Heart left ventricle (tissue), 16 donors: ENCODE results near the gene DHX29. TPM values are rescaled to one million over a fixed set of nuclear protein-coding genes. Genes with fewer than 3 reads are reported as not detected.

Experiments
- ATAC-seq, 4 donors: fragments of 200-7000 bp; cut with Tn5 transposase; one replicate each; pipeline ENCODE4 v1.9.1; 2020 to 2022; ENCODE audit warnings: moderate library complexity in 4 of 4, mild to moderate bottlenecking in 3 of 4, moderate number of reproducible peaks in 1 of 4
- DNase-seq, 5 donors: peaks; one replicate each; pipeline ENCODE4 v3.0.0-alpha.2; 2020
- H3K27ac ChIP-seq, 12 donors: fragments of 200-600 bp; sonication (generic) in 4 of 12; one replicate each; pipeline versions ENCODE4 v1.5.0 to v1.8.0; 2016 to 2022; ENCODE audit warnings: mild to moderate bottlenecking in 2 of 12
- H3K27me3 ChIP-seq, 9 donors: fragments of 200-600 bp; sonication (generic) in 2 of 9; one replicate each; pipeline versions ENCODE4 v1.5.1 to v1.8.0; 2016 to 2022; ENCODE audit warnings: mild to moderate bottlenecking in 3 of 9
- H3K36me3 ChIP-seq, 9 donors: fragments of 200-600 bp; sonication (generic) in 2 of 9; one replicate each; pipeline versions ENCODE4 v1.5.0 to v1.8.0; 2018 to 2022; ENCODE audit warnings: mild to moderate bottlenecking in 2 of 9
- H3K4me1 ChIP-seq, 12 donors: fragments of 200-600 bp; sonication (generic) in 4 of 12; one replicate each; pipeline versions ENCODE4 v1.5.0 to v1.8.0; 2016 to 2022; ENCODE audit warnings: mild to moderate bottlenecking in 3 of 12
- H3K4me3 ChIP-seq, 12 donors: fragments of 200-600 bp; sonication (generic) in 4 of 12; one replicate each; pipeline versions ENCODE4 v1.5.0 to v1.8.0; 2017 to 2022; ENCODE audit warnings: mild to moderate bottlenecking in 9 of 12, moderate library complexity in 4 of 12
- H3K9me3 ChIP-seq, 12 donors: fragments of 200-600 bp; sonication (generic) in 4 of 12; one replicate each; pipeline versions ENCODE4 v1.5.0 to v1.8.0; 2016 to 2022; ENCODE audit warnings: mild to moderate bottlenecking in 1 of 12
- POLR2A ChIP-seq, 2 donors: fragments of 450-650 bp; IDR thresholded peaks; one replicate each; pipeline ENCODE4 v1.6.1; 2017; ENCODE audit warnings: antibody characterized with exemption in 2 of 2, mild to moderate bottlenecking in 2 of 2, moderate library complexity in 2 of 2
- WGBS, 4 donors: extraction: QIAGEN DNeasy Blood & Tissue Kit in 2 of 4; methylation state at CpG; one replicate each; pipeline versions ENCODE4 v1.1.5 to v1.1.7; 2013 to 2018; 5-methylcytosine and 5-hydroxymethylcytosine counted together
- intact Hi-C, 10 donors: fragments of 100-400 bp; cut with DNase I; formaldehyde crosslinking; loops; one replicate each; pipeline versions ENCODE4 v1.11.1 to v1.14.2; 2022
- polyA plus RNA-seq, 2 donors: library from polyadenylated mRNA; stranded (reverse); fragments of 200-250 nt; gene quantifications; one replicate each; pipeline ENCODE4 v1.2.3, GENCODE V29; 2013
- total RNA-seq, 9 donors: library from RNA; depleted of rRNA in 2 of 9; stranded (reverse); fragments of >200 nt in 2 of 9; fragmentation: NEBNext Ultra II Directional in 3 of 9; extraction: Animal tissue kit (Norgen Biotek cat#: 25700) in 3 of 9; gene quantifications; one replicate each; pipeline versions ENCODE4 v1.1.0 to v1.2.4, GENCODE V29; 2016 to 2023
- TF ChIP-seq, protein P1 (sequence below), 12 donors: fragments of 200-600 bp; sonication (generic) in 4 of 12; IDR thresholded peaks; one replicate each; pipeline versions ENCODE4 v1.5.0 to v1.8.0; 2018 to 2022; ENCODE audit warnings: antibody characterized with exemption in 12 of 12, mild to moderate bottlenecking in 5 of 12
- donor health status: ischemic (EF 13 %, LVEDD 7.1; RV severe dilation, severe dysfunction).
- donor health status: healthy with polysubstance abuse.
- donor health status: DM: no; HTN: yes; CAD: no.
- donor health status: DM: no; HTN: no; CAD: no.
- donor health status: ischemic (EF 25% LVEDD 6.9; RV normal size, moderate dysfunction).
- donor health status: ischemic (EF 25% LVEDD 5.7; RV mildly dilated, moderate dysfunction).
- donor health status: healthy.
- donor health status: DM: yes; HTN: yes; CAD: no.
- donor health status: ischemic (EF 35%, LVEDD 5.7; RV mildly dilated, moderate dysfunction).
- donor health status: nonischemic (EF 11% LVEDD 7.7; RV severe dilation, severe dysfunction).
- donor health status: DM: yes; HTN: yes; CAD: no.
- donor health status: PGD.
- donor health status: ischemic (EF 29% LVEDD 5.4; RV normal size, mild dysfunction).
- donor health status: nonischemic (EF 23%, LVEDD 6.1; RV moderate dilation, normal function).

DHX29 gene
- total and polyA plus RNA-seq, 11 donors = 5.1 to 26.8 (median 22.1) TPM

DNA sequence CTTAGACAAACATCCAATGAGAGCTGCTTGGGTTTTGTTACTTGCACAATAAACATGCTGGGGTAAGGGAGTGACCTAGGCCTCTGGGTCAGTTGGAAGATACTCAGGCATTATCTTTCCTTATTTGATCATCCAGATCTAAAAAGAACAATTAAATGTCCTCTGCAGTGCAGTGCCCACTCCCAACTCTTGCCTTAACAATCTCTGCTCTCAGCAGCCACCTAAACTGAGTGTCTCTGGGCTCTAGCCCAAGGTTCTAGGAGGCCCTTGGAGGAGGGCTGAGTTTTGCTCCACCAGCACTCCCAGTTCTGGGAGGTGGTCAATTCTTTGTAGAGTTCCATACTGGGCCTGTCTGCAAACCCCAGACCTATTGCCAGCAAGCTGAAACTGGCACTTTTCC is 82.1 kb downstream of the DHX29 start:
- no peak for TF ChIP-seq POLR2A (IDR thresholded peaks at IDR 0.05)
- intact Hi-C loops = loop anchor here in 2 of 10 donors (5.0 to 10.0 kb wide), 2 partner anchors 48 to 51 kb away; partner anchors contain the start of gene CDC20B (in 1 of the 2)
- Histone ChIP-seq H3K27ac (no peak overlapping the region), H3K36me3 (no peaks in the 10 kb centered on the region), H3K27me3 (peaks cover 73 to 100% (median 100%) of the 10 kb centered on the region in 9 donors), H3K9me3 (no peaks in the 10 kb centered on the region), H3K4me3 (no peak overlapping the region), H3K4me1 (peaks cover 0 to 39% (median 17%) of the 10 kb centered on the region in 12 donors)
- ATAC-seq = no peak
- no peak for DNase-seq

DNA sequence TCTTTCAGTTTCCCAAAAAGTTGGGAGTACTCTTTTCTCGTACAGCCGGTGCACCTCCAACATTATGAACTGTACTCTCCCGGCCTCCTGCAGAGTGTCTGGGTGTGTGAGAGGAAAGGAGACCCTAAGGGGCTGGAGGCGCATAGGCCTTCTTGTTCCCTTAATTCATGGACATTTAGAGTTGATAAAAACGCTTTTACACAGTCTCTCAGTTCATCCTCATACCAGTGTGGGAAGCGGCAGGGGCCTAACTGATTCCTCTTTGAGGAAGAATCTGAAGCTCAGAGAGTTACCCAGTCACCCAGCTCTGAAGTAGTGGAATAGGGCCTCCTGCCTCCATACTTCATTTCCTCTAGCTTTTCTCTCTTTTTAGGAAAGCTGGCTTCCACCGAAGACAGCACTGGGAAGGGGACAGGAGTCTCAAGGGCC is 83.7 kb downstream of the DHX29 start:
- Histone ChIP-seq H3K4me3 (peak overlapping the region in 1 of 12 donors; percentile 36), H3K4me1 (peaks cover 0 to 43% (median 19%) of the 10 kb centered on the region in 12 donors), H3K9me3 (no peaks in the 10 kb centered on the region), H3K36me3 (no peaks in the 10 kb centered on the region), H3K27me3 (peaks cover 66 to 100% (median 99%) of the 10 kb centered on the region in 9 donors), H3K27ac (no peak overlapping the region)
- WGBS, 4 donors = 50 to 61% (median 59%) methylated on average over 7 of the region's 7 CpGs
- ATAC-seq (no peak), DNase-seq (no peak)
- TF ChIP-seq, protein P1, sequence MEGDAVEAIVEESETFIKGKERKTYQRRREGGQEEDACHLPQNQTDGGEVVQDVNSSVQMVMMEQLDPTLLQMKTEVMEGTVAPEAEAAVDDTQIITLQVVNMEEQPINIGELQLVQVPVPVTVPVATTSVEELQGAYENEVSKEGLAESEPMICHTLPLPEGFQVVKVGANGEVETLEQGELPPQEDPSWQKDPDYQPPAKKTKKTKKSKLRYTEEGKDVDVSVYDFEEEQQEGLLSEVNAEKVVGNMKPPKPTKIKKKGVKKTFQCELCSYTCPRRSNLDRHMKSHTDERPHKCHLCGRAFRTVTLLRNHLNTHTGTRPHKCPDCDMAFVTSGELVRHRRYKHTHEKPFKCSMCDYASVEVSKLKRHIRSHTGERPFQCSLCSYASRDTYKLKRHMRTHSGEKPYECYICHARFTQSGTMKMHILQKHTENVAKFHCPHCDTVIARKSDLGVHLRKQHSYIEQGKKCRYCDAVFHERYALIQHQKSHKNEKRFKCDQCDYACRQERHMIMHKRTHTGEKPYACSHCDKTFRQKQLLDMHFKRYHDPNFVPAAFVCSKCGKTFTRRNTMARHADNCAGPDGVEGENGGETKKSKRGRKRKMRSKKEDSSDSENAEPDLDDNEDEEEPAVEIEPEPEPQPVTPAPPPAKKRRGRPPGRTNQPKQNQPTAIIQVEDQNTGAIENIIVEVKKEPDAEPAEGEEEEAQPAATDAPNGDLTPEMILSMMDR (IDR thresholded peaks at IDR 0.05) = no peak
- intact Hi-C loops = loop anchor here in 1 of 10 donors (10.0 kb wide), 1 partner anchor 49 kb away; the partner anchor contains the start of gene CDC20B

DNA sequence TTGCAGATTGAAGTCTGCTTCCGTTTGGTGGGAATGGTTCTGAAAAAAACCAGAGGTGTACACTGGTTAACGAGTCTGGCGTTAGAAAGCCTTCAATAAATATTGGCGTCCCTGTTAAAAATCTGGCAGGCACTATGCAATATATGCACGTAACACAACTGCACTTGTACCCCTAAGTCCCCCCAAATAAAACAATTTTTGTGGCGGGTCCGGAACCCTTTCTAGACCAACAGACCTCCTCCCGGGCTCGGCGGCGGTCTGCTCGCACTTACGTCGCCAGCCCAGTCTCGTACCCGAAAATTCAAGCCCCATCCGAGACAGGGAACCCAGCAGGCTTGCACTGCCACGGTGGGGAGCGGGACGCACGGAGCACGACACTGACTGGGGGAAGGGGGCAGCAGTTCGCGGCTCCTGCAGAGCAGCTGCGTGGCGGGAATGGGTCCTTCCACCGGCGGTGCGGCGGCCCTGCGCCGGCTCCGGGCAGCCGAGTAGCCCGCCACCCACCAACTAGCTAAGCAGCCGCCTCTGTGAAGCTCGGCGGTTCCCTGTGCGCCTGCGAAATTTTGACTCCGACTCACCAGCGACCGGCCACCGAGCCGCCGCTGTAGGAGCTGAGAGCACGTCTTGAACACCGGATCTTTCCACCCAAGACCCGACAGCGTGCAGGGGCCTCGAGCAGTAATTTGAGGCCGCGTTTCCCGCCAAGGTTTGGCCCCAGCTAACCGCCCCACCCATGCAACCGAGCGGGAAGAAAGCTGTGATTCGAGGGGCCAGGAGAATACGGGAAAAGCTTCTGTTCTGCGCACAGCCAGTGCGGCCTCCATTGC is 84.3 kb downstream of the DHX29 start:
- peaks cover 65 to 100% (median 98%) of the 10 kb centered on the region in 9 donors for H3K27me3 ChIP-seq
- peaks cover 0 to 43% (median 19%) of the 10 kb centered on the region in 12 donors for H3K4me1 ChIP-seq
- H3K4me3 ChIP-seq = peak overlapping the region in 1 of 12 donors; percentile 36
- no peak for TF ChIP-seq POLR2A (IDR thresholded peaks at IDR 0.05)
- TF ChIP-seq, protein P1 (IDR thresholded peaks at IDR 0.05) = no peak
- WGBS, 4 donors = 8 to 16% (median 12%) methylated on average over 38 to 61 of the region's 61 CpGs
- no peaks in the 10 kb centered on the region for H3K9me3 ChIP-seq
- intact Hi-C loops = loop anchor here in 1 of 10 donors (10.0 kb wide), 1 partner anchor 48 kb away; the partner anchor contains the start of gene CDC20B
- DNase-seq (no peak), ATAC-seq (no peak)
- H3K27ac ChIP-seq = no peak overlapping the region
- H3K36me3 ChIP-seq = no peaks in the 10 kb centered on the region

DNA sequence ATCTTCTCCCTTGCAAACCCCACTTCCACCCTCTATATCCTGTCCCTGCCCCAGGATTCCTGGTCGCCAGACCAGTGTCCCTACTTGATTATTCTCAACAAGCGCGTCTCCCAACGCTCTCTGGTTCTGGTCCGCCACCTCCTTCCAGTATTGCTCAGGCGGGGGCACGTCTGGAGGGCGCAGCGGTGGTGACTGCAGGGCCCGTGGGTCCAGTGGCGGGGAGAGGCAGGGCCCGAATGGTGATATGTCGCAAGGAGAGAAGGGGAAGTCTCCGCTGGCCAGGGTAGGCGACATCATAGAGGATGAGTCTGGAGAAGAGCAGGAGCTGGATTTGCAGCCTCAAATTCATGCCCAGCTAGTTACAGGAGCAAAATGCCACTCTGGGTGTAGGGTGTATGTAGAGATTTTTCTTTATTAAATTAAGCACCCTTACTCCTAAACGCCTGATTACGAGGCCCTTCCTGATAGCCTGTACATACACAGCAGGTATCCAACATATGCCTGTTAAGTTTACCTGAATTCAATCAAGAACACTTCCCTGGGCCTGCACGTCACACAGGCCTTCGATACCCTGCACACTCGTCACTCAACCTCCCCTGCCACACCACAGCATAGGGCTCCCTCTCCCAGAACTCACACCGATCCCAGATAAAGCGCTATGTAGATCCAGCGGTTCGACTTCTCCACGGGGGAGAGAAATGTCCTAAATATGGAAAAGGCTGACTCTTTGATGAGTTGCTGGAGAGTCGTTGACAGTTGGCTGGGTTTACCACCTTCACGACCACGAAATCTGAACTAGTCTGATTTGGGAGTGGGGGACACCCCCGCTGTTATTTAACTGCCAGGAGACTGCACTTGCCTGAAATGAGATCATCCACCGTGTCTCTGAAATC is 85.2 kb downstream of the DHX29 start:
- Histone ChIP-seq H3K27me3 (peaks cover 58 to 100% (median 90%) of the 10 kb centered on the region in 9 donors), H3K36me3 (no peaks in the 10 kb centered on the region), H3K9me3 (no peaks in the 10 kb centered on the region), H3K4me3 (no peak overlapping the region), H3K27ac (no peak overlapping the region), H3K4me1 (peaks cover 0 to 35% (median 13%) of the 10 kb centered on the region in 12 donors)
- TF ChIP-seq, protein P1 (IDR thresholded peaks at IDR 0.05) = no peak
- intact Hi-C loops = loop anchor here in 1 of 10 donors (10.0 kb wide), 1 partner anchor 48 kb away; the partner anchor contains the start of gene CDC20B
- 13 to 23% (median 19%) methylated on average over 27 to 30 of the region's 30 CpGs for WGBS, 4 donors
- DNase-seq (no peak), ATAC-seq (no peak)
